AG09309 (cell line): Measurements from ENCODE around the gene PRRC2B.
"Not testable (repeated sequence)": the region's sequence is repeated elsewhere in the genome, so short reads cannot be mapped to it uniquely, and the experiment has no call there.

Experiments used
- DNase-seq: peaks from one replicate; pipeline ENCODE4 v3.0.0-alpha.2; 2010; ENCODE audit warnings: low read depth
- H3K4me3 ChIP-seq: 2 replicates; pipeline ENCODE4 v1.5.1; 2011; ENCODE audit warnings: mild to moderate bottlenecking, low read depth, low read length, moderate library complexity; ENCODE audit not compliant: control insufficient read depth
- TF ChIP-seq, protein P1 (sequence below): IDR thresholded peaks from 2 replicates; pipeline ENCODE4 v1.5.1; 2011; ENCODE audit warnings: mild to moderate bottlenecking, low read depth, low read length, inconsistent platforms; ENCODE audit not compliant: insufficient read depth, control insufficient read depth; ENCODE audit errors: missing control alignments

Gene PRRC2B

DNA sequence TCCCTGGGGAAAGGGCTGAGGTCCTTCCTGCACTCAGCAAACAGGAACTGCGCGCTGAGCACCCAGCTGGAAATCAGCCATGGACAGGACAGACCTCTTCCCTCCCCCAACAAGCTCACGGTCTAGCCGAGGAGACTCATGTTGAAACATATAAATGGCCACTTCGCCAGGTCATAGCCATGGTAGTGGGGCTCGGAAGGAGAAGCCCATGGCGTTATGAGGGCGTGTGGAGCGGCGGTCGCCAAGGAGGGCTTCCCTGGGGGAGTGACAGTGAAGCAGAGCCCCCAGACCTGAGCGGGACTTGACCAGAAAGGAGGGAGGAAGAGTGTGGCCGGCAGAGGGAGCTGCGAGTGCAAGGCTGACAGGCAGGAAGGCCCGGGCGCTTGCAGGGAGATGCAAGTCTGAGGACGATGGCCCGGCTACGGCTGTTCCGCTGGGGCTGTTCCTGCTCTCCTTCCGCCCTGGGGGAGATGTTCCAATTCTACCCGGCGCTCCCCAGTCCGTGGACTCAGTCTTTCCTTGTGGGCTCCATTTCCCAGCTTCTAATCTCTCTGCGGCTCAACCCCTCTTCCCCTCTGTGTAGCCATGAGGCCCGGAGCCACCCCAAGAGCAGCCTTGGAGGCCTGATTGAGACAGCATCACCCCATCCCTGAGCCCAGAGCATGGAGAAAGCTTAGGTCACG lies 43.9 kb upstream of the PRRC2B start:
- peak overlapping the region; percentile 36 for H3K4me3 ChIP-seq
- TF ChIP-seq, protein P1, sequence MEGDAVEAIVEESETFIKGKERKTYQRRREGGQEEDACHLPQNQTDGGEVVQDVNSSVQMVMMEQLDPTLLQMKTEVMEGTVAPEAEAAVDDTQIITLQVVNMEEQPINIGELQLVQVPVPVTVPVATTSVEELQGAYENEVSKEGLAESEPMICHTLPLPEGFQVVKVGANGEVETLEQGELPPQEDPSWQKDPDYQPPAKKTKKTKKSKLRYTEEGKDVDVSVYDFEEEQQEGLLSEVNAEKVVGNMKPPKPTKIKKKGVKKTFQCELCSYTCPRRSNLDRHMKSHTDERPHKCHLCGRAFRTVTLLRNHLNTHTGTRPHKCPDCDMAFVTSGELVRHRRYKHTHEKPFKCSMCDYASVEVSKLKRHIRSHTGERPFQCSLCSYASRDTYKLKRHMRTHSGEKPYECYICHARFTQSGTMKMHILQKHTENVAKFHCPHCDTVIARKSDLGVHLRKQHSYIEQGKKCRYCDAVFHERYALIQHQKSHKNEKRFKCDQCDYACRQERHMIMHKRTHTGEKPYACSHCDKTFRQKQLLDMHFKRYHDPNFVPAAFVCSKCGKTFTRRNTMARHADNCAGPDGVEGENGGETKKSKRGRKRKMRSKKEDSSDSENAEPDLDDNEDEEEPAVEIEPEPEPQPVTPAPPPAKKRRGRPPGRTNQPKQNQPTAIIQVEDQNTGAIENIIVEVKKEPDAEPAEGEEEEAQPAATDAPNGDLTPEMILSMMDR = peak; percentile 94
- no peak for DNase-seq

DNA sequence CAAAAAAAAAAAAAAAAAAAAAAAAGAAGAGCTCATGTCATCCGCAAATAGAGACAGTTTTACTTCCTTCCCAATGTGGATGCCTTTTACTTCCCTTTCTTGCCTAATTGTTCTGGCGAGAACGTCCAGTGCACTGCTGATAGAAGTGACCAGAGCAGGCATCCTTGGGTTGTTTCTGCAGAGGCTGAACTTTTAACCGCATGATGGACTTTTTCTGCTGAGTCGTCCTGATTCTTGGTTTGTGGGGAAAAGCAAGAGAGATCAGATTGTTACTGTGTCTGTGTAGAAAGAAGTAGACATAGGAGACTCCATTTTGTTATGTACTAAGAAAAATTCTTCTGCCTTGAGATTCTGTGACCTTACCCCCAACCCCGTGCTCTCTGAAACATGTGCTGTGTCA lies 37.4 kb upstream of the PRRC2B start:
- DNase-seq, H3K4me3 ChIP-seq: not testable (repeated sequence)

DNA sequence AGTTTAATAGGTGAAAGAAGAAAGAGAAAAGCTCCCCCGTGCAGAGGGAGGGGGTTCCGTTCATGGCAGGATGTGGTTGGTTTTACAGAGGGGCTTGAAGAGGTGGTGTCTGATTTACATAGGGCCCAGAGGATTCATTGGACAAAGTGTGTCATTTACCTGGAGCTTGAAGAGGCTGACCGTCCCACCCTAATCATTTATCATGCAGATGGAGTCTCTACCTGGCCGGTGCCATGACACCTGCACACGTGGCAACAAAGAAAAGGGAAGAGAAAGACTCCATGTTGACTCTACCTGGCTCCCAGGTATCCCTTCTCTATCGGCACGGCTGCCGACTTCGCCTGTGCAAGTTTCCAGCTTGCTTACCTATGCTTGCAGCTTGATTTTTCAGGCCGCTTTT lies 35.3 kb upstream of the PRRC2B start:
- H3K4me3 ChIP-seq = no peak overlapping the region
- TF ChIP-seq, protein P1 = no peak

DNA sequence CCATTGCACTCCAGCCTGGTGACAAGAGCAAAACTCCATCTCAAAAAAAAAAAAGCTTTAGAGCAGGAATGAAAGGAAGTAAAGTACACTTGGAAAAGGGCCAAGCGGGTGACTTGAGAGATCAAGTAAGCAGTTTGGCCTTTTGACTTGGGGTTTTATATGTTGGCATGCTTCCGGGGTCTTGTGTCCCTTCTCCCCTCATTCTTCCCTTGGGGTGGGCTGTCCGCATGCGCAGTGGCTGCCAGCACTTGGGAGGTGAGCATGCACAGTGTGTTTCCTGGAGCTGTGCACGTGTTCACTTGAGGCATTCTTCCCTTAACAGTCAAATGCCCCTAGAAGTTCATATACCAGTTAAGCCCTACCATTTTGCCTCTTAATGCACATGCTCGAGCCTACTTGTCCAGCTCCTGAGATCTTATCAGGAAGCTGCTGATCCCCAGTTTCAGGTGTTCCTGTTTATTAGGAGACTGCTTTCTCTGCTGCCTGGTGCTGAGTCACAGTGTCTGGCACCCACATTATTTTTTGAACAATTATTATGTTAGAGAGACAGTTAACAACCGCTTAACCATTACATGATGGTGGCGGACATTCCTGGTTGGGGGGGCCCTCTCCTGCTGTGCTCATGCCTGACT lies 32.6 kb upstream of the PRRC2B start:
- H3K4me3 ChIP-seq = no peak overlapping the region
- no peak for DNase-seq
- TF ChIP-seq, protein P1 = no peak

More for the DNA sequence above, 35.3 kb upstream of the PRRC2B start:
- DNase-seq = no peak

DNA sequence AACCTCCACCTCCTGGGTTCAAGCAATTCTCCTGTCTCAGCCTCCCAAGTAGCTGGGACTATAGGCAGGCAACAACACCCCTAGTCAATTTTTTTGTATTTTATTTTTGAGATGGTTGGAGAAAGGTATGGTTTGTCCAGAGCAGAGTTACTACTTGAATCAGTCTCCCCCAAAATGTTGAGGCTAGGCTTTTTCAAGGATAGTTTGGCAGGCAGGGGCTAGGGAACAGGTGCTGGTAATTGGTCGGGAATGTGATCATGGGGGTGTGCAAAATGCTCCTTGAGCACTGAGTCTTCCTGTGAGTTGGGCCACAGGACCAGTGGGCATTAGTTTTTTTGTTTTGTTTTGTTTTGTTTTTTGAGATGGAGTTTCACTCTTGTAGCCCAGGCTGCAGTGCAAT lies 28.3 kb upstream of the PRRC2B start:
- no peak overlapping the region for H3K4me3 ChIP-seq
- TF ChIP-seq, protein P1 = no peak
- DNase-seq = no peak

DNA sequence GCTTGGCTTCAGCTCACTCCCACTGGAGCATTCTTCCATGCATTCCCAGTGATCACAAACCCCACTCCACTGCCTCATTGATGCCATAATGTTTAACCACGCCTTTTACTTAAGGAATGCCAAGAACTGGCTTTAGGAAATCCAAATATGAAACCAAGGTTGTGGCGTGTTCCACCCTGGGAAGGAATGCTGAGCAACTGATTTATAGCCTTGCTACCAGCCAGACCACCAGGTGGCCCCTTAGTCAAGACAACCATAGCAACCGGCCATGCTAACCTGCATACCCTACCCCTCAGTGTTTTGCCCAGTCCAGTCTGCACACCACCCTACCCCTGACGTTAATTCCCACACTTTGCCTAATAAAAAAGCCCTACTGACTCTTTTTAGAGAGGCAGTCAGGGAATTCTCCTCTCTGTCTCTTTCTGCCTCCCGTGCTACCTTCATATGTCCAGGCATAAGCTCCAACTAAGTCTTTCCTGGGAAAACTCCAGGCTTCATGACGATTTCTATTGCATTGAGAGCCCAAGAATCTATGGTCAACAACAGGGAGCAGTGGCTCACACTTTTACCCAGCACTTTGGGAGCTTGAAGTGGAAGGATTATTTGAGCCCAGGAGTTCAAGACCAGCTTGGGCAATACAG lies 27.0 kb upstream of the PRRC2B start:
- peak; percentile 48 for DNase-seq
- no peak overlapping the region for H3K4me3 ChIP-seq
- TF ChIP-seq, protein P1 = peak; percentile 32

DNA sequence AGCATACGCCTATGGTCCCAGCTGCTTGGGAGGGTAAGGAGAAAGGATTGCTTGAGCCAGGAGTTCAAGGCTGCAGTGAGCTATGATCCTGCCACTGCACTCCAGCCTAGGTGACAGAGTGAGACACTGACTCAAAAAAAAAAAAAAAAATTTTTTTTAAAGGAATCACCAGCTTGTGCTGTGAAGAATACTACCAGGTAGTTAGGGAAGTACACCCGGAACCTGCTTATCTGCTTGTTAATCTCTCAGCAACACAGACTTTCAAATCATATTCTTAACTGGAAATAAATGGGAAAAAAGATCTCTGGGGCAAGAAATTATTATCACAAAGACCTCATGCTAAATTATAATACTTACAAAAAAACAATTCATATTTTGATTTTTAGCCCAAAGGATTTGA lies 26.4 kb upstream of the PRRC2B start:
- no peak for DNase-seq
- TF ChIP-seq, protein P1 = no peak
- H3K4me3 ChIP-seq = no peak overlapping the region
